GM21360 (cell line): Measurements from ENCODE around the gene SERPINI2.
"Not testable (repeated sequence)": the region's sequence is repeated elsewhere in the genome, so short reads cannot be mapped to it uniquely, and the experiment has no call there.

Experiments
- ATAC-seq: cut with Tn5 transposase; IDR thresholded peaks from one replicate; pipeline ENCODE4 v1.9.1; 2021; ENCODE audit warnings: mild to moderate bottlenecking, moderate library complexity; ENCODE audit not compliant: unreplicated experiment

SERPINI2 gene

GRCh38 chr3:167450675-167451074, 23.2 kb downstream of the SERPINI2 start:
- ATAC-seq, result no peak

- ATAC-seq, result peak; percentile 79
These were observed 23.6 kb downstream of the SERPINI2 start for GRCh38 chr3:167450195-167450594.

- no peak for ATAC-seq
These were observed 28.4 kb downstream of the SERPINI2 start for GRCh38 chr3:167445491-167445890.

GRCh38 chr3:167441256-167441655, 32.6 kb downstream of the SERPINI2 start:
- ATAC-seq, result no peak

- ATAC-seq, result no peak
These were observed 36.3 kb downstream of the SERPINI2 start for GRCh38 chr3:167437428-167438139.

GRCh38 chr3:167426962-167427361, 46.9 kb downstream of the SERPINI2 start:
- ATAC-seq, result not testable (repeated sequence)

GRCh38 chr3:167422396-167422795, 51.4 kb downstream of the SERPINI2 start:
- not testable (repeated sequence) for ATAC-seq

- no peak for ATAC-seq
These were observed 64.2 kb downstream of the SERPINI2 start for GRCh38 chr3:167409611-167410010.

GRCh38 chr3:167406876-167407492, 66.9 kb downstream of the SERPINI2 start:
- ATAC-seq, result peak; percentile 83

GRCh38 chr3:167397826-167398225, 76.0 kb downstream of the SERPINI2 start:
- ATAC-seq, result no peak

- no peak for ATAC-seq
These were observed 77.8 kb downstream of the SERPINI2 start for GRCh38 chr3:167396075-167396474.

- ATAC-seq, result no peak
These were observed 79.8 kb downstream of the SERPINI2 start for GRCh38 chr3:167394003-167394402.
